Measurements from ENCODE around the gene RAVER1.
"Not testable (repeated sequence)": the region's sequence is repeated elsewhere in the genome, so short reads cannot be mapped to it uniquely, and the experiment has no call there.

RAVER1 gene, protein sequence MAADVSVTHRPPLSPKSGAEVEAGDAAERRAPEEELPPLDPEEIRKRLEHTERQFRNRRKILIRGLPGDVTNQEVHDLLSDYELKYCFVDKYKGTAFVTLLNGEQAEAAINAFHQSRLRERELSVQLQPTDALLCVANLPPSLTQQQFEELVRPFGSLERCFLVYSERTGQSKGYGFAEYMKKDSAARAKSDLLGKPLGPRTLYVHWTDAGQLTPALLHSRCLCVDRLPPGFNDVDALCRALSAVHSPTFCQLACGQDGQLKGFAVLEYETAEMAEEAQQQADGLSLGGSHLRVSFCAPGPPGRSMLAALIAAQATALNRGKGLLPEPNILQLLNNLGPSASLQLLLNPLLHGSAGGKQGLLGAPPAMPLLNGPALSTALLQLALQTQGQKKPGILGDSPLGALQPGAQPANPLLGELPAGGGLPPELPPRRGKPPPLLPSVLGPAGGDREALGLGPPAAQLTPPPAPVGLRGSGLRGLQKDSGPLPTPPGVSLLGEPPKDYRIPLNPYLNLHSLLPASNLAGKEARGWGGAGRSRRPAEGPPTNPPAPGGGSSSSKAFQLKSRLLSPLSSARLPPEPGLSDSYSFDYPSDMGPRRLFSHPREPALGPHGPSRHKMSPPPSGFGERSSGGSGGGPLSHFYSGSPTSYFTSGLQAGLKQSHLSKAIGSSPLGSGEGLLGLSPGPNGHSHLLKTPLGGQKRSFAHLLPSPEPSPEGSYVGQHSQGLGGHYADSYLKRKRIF

DNA sequence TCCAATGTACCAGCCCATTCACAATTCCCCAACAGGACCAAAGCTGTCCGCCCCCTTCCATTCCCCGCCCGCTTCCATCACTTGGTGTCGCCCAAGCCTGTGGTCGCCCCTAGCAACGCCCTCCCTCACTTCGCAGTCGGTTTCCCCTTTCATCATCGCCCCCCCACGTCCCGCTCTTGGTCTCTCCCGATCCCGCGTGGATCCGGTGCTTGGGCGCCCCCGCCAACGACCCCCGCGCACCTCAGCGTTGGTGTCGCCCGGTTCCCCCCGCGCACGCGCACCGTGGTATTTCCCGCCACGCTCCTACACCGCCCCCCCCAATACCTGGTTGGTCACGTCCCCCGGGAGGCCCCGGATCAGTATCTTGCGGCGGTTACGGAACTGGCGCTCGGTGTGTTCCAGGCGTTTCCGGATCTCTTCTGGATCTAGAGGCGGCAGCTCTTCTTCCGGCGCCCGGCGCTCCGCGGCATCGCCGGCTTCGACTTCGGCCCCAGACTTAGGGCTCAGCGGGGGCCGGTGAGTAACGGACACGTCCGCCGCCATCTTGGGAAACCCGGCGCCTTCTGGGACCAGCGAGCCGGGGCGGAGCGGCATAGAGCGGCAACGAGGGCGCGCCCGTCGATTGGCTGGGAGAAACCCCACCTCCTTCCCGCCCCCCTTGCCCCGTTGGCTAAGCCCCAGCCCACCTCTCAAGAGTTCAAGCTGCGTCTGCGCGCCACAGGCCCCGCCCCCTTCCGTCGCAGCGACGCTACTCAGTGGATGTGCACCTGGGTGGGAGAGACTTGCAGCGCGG lies at the start of gene RAVER1:
Gene RAVER1, minus strand, starts transcription at position 565 of the 793 bp plus-strand sequence. Its CDS starts 22 bp downstream, at position 543.
- peak; percentile 77 for FAIRE-seq

DNA sequence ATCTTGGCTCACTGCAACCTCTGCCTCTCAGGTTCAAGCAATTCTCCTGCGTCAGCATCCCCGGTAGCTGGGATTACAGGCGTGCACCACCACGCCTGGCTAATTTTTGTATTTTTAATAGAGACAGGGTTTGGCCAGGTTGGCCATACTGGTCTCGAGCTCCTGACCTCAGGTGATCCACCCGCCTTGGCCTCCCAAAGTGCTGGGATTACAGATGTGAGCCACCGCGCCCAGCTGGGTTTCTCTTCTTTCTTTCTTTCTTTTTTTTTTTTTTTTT lies 49.8 kb upstream of the RAVER1 start:
- not testable (repeated sequence) for FAIRE-seq

DNA sequence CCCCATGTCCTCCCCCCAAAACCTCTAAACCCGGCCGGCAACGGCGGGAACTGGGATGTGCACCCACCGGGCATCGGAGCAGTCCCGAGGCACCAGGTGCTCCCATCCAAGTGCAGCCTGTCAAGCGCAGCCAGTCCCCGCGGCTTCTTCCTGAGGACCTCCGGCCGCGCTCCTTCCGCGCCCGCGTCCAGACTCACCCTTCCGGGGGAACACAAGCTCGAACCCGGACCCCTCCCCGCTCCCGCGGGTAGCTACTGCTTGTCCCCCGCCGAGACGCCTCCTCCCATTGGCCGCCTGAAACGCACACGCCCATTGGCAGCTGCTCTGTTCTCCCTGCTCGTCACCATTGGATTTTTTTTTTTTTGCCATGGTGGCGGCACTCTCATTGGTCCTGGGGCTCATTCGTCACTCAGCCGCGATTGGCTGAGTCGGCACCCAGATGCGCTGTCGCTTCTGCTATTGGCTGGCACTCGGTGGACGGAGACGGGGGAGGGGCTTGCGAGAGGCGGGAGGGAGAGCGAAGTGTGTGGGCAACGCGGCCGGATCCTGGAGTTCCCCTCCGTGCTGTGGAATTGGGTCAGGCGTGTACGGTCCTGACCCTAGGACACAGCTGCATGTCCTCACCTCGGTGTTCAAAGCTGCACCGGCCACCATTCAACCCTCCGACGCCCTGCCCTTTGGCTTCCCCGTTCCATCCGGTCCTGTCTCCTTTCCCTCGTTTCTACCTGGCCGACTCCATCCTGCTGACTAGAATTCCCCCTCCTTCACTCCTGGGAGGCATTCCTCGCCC lies 47.2 kb upstream of the RAVER1 start, which contains the start of gene TYK2:
Gene TYK2, minus strand, starts transcription at position 260 of the 790 bp plus-strand sequence. CDS start 2,166 bp downstream, outside the sequence.
- peak; percentile 92 for FAIRE-seq

DNA sequence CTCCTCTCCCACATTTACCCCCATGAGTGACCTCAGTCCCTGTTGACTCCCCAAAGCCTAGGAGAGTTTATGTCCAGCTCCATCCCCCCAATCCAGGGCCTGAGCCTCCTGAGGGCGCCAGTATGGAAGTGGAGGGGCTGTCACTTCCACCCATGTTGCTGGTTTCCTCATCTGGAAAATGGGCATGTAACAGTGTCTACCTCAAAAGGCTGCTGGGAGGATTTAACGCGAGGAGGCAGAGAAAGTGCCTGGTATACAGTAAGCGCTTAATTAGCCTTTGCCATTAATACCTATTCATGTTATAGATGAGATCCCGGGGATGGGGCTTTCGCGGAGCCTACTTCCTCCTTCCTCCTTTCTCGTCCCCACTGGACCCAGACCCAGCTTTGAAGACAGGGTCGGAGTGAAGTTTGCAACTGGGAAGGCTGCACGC lies 46.6 kb upstream of the RAVER1 start:
- no peak for FAIRE-seq

DNA sequence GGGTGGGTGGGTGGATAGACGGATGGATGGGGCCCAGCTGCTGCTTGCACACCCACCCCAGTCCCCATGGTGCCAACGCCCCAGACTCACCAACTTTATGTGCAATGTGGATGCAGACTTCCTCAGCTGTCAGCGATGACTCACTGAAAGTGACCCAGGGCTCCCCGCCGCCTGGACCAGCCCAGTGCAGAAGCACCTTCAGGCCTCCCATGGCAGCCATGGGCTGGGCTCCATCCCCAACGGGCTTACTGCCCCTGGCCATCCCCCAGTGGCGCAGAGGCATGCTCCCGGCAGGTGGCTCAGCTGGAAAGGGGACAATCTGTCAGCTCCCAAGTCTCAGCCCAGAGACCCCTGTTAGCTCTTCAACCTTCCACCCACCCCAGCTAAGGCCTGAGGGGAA lies 44.8 kb upstream of the RAVER1 start:
- FAIRE-seq: no peak

DNA sequence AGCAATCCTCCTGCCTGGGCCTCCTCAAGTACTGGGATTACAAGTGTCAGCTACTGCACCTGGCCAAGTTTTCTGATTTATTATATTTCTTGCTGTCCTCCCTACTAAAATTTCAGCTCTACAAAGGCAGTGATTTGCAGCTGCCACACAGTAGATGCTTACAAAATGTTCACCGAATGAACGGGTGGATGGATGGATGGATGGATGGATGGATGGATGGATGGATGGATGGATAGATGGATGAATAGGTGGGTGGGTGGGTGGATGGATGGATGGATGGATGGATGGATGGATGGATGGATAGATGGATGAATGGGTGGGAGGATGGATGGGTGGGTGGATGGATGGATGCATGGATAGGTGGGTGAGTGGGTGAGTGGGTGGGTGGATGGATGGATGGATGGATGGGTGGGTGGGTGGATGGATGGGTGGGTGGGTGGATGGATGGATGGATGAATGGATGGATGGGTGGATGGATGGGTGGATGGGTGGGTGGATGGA lies 43.9 kb upstream of the RAVER1 start:
- FAIRE-seq: not testable (repeated sequence)

DNA sequence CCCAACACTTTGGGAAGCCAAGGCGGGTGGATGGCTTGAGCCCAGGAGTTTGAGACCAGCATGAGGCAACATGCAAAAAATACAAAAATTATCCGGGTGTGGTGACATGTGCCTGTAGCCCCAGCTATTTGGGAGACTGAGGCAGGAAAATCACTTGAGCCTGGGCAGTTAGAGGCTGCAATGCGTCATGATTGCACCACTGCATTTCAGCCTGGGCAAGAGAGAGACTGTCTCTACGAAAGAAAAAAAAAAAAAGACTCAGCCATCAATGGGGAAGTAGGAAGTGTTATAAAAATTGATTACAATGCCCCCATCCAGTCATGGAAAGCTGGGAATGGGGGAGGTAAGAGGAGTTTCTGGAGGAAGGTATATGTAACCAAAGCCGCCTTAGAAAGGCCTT lies 41.6 kb upstream of the RAVER1 start:
- no peak for FAIRE-seq

DNA sequence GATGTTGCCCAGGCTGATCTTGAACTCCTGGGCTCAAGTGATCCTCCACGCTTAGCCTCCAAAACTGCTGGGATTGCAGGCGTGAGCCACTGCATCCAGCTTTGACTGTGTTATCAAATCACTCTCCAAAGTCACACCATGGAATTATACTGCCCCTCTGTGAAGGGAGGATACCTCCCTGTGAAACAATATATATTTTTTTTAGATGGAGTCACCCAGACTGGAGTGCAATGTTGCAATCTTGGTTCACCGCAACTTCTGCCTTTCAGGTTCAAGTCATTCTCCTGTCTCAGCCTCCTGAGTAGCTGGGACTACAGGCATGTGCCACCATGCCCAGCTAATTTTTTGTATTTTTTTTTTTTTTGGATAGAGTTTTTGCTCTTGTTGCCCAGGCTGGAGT lies 39.4 kb upstream of the RAVER1 start:
- no peak for FAIRE-seq

DNA sequence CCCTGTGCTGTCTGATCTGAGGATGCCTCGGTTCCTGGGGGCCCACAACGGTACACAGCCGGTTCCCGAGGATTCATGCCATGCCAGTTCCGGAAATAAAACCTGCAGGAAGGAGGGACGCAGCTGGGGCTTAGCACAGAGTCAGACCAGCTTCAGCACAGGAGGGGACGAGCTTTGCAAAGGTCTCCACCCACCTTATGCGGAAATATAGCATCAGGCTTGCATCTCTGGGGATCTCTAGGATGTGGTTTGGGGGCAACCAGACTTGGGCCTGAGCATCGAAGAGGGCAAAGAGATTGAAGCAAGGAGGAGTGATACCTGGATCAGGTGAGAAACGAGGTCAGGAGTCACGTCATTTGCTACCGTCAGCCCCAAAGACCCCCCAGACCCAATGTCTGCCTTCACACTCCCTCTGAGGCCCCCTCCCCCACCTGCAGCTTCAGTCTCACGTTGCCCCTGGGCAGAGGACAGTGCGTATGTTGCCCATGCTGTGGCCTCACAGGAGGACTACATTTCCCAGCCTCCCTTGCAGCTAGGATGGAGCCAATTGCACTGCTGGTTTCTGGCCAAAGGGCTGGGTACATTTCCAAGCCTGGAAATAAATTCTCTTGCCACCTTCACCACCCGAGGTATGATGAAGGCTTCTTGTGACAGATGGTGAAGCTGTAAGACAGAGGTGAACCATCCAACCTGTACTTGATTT lies 34.9 kb upstream of the RAVER1 start:
- FAIRE-seq: no peak

DNA sequence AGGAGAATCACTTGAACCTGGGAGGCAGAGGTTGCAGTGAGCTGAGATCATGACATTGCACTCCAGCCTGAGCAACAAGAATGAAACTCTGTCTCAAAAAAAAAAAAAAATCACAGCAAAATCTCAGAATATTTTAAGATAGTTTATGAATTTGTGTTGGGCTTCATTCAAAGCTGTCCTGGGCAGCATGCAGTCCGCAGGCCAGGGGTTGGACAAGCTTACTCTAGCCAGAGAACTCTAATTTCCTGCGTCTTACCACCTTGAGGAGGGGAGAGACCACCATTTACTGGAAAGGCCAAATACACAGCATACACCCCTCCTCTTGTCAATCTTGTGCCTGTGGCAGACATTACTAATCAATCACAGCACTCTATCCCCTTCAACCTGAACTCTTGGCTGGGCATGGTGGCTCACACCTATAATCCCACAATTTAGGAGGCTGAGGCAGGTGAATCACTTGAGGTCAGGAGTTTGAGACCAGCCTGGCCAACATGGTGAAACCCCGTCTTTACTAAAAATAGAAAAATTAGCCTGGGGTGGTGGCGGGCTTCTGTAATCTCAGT lies 33.7 kb upstream of the RAVER1 start:
- FAIRE-seq: not testable (repeated sequence)

DNA sequence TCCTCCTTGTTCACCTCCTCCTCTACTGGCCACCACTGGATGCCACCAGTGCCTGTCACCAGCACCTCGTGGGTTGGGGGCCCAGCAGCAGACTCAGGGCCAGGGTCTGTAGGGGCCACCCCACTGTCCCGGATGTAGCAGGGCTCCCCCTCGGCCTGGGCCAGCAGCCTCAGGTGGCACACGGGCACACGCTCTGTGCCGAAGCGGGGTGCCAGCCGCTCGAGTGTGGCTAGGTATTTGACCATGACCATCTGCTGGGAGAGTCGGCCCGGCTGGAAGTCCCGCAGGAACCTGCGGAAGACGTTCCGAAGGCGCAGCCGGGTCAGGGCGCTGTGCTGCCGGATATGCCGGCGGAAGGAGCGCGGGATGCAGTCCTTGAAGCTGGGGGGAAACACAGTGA lies 32.2 kb upstream of the RAVER1 start:
- FAIRE-seq: no peak

DNA sequence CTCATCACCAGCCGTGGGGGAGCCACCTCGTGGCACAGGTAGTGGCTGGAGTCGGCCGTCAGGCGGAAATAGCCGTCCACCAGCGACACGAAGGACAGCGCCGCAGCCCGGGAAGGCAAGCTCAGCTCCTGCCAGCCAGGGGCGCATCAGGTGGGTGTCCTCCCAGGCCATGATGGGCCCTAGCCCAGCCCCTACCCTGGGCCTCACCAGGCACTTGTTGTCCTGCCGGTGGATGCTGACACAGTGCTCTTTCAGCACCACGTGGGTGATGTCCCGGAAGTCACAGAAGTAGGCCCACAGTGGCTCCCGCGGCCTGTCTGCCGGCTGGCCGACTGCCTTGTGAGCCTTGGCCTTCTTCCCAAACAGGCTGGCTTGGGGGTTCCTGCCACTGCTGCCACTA lies 31.3 kb upstream of the RAVER1 start:
- FAIRE-seq: no peak

DNA sequence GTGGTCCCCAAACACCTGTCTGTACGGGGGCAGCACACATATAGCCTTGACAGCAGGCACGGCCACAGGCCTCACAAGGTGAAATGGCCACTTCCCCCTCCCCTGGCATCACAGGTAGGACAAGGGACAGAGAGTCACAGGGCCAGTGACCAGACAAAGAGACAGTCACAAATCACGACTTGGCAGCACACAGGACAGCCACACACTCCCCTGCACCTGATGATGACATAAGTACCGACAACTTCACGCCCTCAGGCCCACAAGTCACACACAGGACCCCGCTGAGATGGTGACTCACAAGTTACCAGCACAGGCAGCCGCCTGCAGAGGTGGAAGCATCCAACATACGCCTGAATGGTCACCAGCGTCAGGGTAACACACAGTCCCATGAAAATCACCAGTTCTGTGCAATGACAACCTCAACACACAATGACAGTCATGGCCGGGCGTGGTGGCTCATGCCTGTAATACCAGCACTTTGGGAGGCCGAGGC lies 30.5 kb upstream of the RAVER1 start:
- no peak for FAIRE-seq

DNA sequence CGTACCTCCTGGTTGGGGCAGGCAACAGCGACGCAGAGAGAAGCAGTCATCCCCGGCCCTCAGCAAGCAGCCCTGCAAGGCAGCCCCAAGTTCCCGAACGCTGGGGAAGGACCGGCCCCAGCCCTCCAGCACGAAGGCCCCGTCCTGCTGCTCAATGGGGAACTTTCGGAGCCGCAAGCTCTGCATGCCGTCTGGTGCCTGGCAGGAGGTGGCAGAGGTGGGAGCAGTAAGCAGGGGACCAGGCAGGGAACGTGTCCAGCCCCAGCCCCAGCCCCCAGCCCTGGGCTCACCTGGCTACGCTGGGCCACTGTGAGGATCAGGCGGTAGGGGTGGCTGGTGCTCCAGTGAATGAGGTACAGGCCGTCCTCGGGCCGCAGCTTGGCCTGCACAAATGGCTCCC lies 28.9 kb upstream of the RAVER1 start:
- FAIRE-seq: no peak

DNA sequence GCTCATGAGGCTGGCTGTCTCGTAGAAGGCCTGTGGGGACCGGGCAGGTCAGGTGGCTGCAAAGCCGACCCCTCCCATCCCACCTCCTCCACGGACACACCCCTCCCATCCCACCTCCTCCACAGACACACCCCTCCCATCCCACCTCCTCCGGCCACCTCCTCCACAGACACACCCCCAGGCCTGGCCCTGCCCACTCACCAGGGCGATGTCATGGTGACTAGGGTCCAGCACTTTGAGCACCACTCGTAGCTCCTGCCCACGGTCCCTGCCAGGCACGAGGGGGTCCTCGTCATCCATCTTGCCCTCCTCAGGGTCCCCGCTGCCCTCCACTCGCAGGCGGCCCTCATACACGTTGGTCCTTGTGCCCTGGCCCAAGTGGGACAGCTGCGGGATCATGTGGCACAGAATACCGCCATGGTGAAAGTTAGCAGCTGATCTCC lies 28.3 kb upstream of the RAVER1 start:
- no peak for FAIRE-seq

DNA sequence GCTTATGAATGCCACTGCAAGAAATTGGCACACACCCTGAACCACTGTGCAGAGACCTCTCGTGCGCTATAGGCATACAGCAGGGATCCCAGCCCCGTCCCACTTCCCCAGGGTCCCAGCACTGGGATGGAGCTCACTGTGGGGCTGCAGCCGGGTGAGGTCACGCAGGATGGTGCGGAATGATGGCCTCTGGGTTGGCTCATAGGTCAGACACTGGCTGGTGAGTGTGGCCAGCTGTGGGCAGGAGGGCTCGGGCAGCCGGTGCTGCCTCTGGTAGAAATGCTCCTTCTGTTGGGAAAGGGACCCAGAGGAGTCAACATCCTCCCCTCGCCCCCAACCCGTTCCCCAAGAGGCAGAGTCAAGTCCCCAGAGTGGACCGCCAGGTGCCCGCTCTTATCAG lies 23.1 kb upstream of the RAVER1 start:
- no peak for FAIRE-seq

DNA sequence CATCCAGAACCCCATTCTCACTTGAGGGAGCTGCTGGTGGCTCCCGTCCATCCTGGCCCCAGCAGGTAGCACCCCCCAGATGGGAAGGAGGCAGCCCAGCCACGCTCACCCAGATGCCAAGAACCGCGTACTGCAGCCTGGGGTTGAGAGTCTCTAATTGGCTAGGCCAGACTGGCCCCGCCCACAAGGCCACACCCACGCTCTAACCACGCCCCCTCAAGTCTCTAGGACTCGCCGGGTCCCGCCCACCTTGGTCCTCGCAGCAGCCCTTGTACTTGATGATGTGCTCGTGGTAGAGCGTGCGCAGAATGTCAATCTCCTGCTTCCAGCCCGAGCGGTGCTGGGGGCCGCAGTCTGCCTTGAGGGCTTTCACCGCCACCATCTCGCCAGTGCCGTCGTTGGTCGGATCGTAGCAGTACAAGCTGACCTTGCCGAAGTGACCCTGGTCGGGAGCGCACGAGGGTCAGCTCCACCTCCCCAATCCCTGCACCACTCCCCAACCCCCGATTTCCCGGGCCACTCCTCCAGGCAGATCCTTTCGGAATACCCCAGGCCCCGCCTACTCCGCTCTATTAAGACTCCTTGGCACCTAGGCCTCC lies 20.6 kb upstream of the RAVER1 start:
- no peak for FAIRE-seq

DNA sequence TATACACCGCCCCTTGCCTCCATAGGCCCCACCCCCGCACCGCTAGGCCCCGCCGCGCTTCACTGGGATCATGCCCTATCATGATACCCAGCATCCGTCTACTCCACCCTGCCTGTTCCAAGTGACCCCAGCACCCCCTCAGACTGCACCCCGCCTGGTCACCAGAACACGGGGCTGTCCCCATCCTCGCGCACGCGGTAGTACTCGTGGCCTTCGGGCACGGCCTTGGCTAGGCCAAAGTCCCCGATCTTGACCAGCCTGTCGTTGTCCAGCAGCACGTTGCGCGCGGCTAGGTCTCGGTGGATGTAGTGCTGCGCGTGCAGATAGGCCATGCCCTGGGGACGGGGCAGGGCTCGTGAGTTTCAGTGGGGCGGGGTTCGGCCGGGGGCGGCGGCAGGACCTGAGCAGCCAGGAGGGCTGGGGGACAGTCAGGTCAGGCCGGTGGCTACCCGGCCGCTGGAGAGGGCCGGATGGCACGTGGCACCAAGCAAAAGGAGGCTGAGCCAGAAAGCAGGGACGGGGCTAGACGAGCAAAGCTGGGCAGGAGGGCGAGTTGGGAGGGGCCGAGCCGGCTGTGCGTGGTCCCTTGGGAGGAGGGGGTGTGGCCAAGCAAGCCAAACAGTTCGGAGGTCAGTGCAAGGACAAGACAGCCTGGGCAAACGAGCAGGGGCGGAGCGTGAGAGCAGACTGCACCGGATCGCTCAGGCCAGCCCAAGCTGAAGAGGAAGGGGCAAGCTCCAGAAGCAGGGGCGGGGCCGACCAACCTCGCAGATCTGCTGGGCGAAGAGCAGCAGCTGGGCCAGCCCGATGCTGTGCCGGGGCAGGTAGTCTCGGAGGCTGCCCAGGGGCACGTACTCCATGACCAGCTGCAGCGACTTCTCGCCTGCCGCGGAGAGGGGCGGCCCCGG lies 19.7 kb upstream of the RAVER1 start:
- FAIRE-seq: no peak

DNA sequence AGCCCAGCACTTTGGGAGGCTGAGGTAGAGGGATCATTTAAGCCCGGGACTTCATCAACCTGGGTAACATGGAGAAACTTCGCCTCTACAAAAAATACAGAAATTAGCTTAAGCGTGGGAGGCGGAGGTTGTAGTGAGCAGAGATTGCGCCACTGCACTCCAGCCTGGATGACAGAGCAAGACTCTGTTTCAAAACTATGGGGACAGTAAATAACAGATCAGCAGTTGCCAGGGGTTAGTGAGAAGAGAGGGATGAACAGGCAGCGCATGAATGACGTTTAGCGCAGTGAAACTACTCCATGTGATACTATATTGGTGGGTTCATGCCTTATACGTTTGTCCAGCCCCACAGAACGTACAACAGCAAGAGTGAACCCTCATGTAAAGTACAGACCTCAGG lies 13.2 kb upstream of the RAVER1 start:
- no peak for FAIRE-seq

DNA sequence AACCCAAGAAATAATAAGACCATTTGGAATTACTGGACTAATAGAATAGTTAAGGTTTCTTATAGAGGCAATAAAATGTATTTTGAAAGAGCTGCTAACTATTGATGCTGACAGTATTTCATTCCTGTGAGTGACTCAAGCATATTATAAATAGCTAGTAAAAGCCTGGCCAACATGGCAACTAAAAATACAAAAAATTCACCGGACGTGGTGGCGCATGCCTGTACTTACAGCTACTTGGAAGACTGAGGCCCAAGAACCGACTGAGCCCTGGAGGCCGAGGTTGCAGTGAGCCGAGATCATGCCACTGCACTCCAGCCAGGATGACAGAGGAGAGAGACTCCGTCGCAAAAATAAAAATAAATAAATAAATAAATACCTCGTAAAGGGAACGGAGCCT lies 11.5 kb upstream of the RAVER1 start:
- no peak for FAIRE-seq

Data from TTC549 (cell line).